HepG2 (cell line): Measurements from ENCODE around the gene FAM167B. TPM values are rescaled to one million over a fixed set of nuclear protein-coding genes. Genes with fewer than 3 reads are reported as not detected.

Experiments used
- FOXC1 ChIP-seq: sonication (generic); formaldehyde crosslinking; IDR thresholded peaks from 2 replicates; pipeline ENCODE4 v1.8.0; 2022; ENCODE audit warnings: mild to moderate bottlenecking, missing genetic modification reagents, borderline replicate concordance
- HDAC1 ChIP-seq: sonication (generic); formaldehyde crosslinking; IDR thresholded peaks from 2 replicates; pipeline ENCODE4 v1.5.1; 2020; ENCODE audit warnings: mild to moderate bottlenecking, missing genetic modification reagents
- KAT7 ChIP-seq: IDR thresholded peaks from 2 replicates; pipeline ENCODE4 v1.6.1; 2018; ENCODE audit warnings: borderline replicate concordance, missing compliant biosample characterization
- KAT8 ChIP-seq: IDR thresholded peaks from 2 replicates; pipeline ENCODE4 v1.6.1; 2016; ENCODE audit warnings: missing genetic modification reagents, missing compliant biosample characterization
- RBAK ChIP-seq: sonication (generic); formaldehyde crosslinking; IDR thresholded peaks from 2 replicates; pipeline ENCODE4 v1.5.1; 2020; ENCODE audit warnings: mild to moderate bottlenecking, missing genetic modification reagents
- SKI ChIP-seq: fragments of 450-650 bp; IDR thresholded peaks from one replicate; pipeline ENCODE4 v1.6.1; 2018; ENCODE audit warnings: mild to moderate bottlenecking; ENCODE audit not compliant: partially characterized antibody
- SP2 ChIP-seq: sonication (generic); formaldehyde crosslinking; IDR thresholded peaks from 2 replicates; pipeline ENCODE4 v1.5.1; 2020; ENCODE audit warnings: mild to moderate bottlenecking, missing genetic modification reagents
- TOPORS ChIP-seq: sonication (generic); formaldehyde crosslinking; IDR thresholded peaks from 2 replicates; pipeline ENCODE4 v1.8.0; 2023; ENCODE audit warnings: mild to moderate bottlenecking, missing genetic modification reagents
- ZFP82 ChIP-seq: sonication (generic); formaldehyde crosslinking; IDR thresholded peaks from 2 replicates; pipeline ENCODE4 v1.5.1; 2020; ENCODE audit warnings: mild to moderate bottlenecking, missing genetic modification reagents, borderline replicate concordance
- ZNF350 ChIP-seq: sonication (generic); formaldehyde crosslinking; IDR thresholded peaks from 2 replicates; pipeline ENCODE4 v1.4.0; 2020; ENCODE audit warnings: mild to moderate bottlenecking, low read depth, missing genetic modification reagents, borderline replicate concordance
- ZNF781 ChIP-seq: sonication (generic); formaldehyde crosslinking; IDR thresholded peaks from 2 replicates; pipeline ENCODE4 v1.5.1; 2020; ENCODE audit warnings: borderline replicate concordance, mild to moderate bottlenecking, missing genetic modification reagents; ENCODE audit errors: not compliant biosample characterization
- ZNF792 ChIP-seq: IDR thresholded peaks from 2 replicates; pipeline ENCODE4 v1.6.1; 2016
- polyA plus RNA-seq, 8 experiments: library from polyadenylated mRNA; depleted of rRNA in 3 of 8; stranded (reverse) in 7 of 8; unstranded in 1 of 8; fragments of >200 nt; fragmentation: Illumina TruSeq in 4 of 8; extraction: Trizol in 4 of 8; gene quantifications; 2 replicates each; pipeline versions ENCODE4 v1.2.1 to v1.2.3, GENCODE V29; 2011 to 2016; ENCODE audit warnings: low read depth in 4 of 8, missing spikeins in 1 of 8, mixed read lengths in 1 of 8; ENCODE audit not compliant: insufficient read depth in 1 of 8
- total RNA-seq, 5 experiments: library from RNA; depleted of rRNA; stranded (reverse); fragments of >200 nt; fragmentation: Illumina TruSeq; extraction: Trizol; gene quantifications; 2 replicates each; pipeline ENCODE4 v1.2.3, GENCODE V29; 2016; ENCODE audit warnings: low read depth in 1 of 5
- TF ChIP-seq, protein P1 (sequence below): sonication (generic); formaldehyde crosslinking; IDR thresholded peaks from 2 replicates; pipeline ENCODE4 v1.4.0; 2020; ENCODE audit warnings: missing genetic modification reagents, mild to moderate bottlenecking, borderline replicate concordance
- TF ChIP-seq, protein P2 (sequence below): IDR thresholded peaks from 2 replicates; pipeline ENCODE4 v1.6.1; 2012; ENCODE audit warnings: inconsistent platforms
- TF ChIP-seq, protein P3 (sequence below): sonication (generic); formaldehyde crosslinking; IDR thresholded peaks from 2 replicates; pipeline ENCODE4 v1.5.0; 2020; ENCODE audit warnings: missing genetic modification reagents
- TF ChIP-seq, protein P4 (sequence below): sonication (generic); formaldehyde crosslinking; IDR thresholded peaks from 2 replicates; pipeline ENCODE4 v1.4.0; 2020; ENCODE audit warnings: missing genetic modification reagents
- TF ChIP-seq, protein P5 (sequence below): IDR thresholded peaks from 2 replicates; pipeline ENCODE4 v1.6.1; 2016; ENCODE audit warnings: low read depth, control low read depth
- TF ChIP-seq, protein P6 (sequence below): sonication (generic); formaldehyde crosslinking; IDR thresholded peaks from 2 replicates; pipeline ENCODE4 v1.4.0; 2020; ENCODE audit warnings: missing genetic modification reagents, mild to moderate bottlenecking, borderline replicate concordance

Gene FAM167B
- total and polyA plus RNA-seq, 2 of the 13 experiments (the other 11 are each of a cell fraction or from before 2014, with no cell fraction given): 0.15 to 0.70 TPM

DNA sequence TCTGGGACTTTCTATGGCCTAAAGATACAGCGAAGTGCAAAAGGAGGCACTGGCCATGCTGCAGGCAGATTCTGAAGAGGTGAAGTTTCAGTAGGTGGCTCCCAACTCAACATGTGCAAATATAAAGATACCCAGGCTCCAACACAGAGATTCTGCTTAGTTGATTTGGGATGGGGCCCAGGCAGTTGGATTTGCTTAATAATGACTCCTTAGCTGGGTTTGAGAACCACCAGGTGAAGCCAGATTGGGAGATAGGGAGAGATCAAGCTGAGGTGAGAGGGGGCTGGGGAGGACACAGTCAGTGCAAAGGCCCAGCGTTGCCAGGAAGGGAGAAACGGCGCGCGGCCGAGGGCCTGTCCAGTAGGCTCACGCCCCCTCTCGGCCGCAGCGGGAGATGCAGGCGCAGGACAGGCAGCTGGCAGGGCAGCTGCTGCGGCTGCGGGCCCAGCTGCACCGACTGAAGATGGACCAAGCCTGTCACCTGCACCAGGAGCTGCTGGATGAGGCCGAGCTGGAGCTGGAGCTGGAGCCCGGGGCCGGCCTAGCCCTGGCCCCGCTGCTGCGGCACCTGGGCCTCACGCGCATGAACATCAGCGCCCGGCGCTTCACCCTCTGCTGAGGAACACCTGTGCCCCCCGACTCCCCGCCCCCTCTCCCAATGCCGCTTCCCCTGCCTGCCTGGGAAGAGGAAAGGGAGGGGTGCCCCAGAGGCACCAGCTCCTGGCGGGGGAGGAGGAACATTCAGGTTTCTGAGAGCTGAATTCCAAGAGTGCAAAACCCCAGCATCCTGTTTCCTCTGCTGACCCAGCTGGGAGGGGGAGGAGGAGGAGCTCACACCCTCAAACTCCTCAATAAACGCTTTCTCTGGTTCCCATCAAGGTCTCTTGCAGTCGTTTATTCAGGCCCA, 1.2 kb downstream of the FAM167B start (continued):
- TF ChIP-seq, protein P1, sequence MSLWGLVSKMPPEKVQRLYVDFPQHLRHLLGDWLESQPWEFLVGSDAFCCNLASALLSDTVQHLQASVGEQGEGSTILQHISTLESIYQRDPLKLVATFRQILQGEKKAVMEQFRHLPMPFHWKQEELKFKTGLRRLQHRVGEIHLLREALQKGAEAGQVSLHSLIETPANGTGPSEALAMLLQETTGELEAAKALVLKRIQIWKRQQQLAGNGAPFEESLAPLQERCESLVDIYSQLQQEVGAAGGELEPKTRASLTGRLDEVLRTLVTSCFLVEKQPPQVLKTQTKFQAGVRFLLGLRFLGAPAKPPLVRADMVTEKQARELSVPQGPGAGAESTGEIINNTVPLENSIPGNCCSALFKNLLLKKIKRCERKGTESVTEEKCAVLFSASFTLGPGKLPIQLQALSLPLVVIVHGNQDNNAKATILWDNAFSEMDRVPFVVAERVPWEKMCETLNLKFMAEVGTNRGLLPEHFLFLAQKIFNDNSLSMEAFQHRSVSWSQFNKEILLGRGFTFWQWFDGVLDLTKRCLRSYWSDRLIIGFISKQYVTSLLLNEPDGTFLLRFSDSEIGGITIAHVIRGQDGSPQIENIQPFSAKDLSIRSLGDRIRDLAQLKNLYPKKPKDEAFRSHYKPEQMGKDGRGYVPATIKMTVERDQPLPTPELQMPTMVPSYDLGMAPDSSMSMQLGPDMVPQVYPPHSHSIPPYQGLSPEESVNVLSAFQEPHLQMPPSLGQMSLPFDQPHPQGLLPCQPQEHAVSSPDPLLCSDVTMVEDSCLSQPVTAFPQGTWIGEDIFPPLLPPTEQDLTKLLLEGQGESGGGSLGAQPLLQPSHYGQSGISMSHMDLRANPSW (CRISPR knock-in tag): no peak
- TF ChIP-seq, protein P2, sequence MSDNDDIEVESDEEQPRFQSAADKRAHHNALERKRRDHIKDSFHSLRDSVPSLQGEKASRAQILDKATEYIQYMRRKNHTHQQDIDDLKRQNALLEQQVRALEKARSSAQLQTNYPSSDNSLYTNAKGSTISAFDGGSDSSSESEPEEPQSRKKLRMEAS: peak; percentile 69
- no peak for TF ChIP-seq TOPORS (CRISPR knock-in tag)
- 0 out of 2 replicates have a peak, but pooled peaks have one; percentile 47 for TF ChIP-seq ZNF792 (CRISPR knock-in tag)
- TF ChIP-seq, protein P3, sequence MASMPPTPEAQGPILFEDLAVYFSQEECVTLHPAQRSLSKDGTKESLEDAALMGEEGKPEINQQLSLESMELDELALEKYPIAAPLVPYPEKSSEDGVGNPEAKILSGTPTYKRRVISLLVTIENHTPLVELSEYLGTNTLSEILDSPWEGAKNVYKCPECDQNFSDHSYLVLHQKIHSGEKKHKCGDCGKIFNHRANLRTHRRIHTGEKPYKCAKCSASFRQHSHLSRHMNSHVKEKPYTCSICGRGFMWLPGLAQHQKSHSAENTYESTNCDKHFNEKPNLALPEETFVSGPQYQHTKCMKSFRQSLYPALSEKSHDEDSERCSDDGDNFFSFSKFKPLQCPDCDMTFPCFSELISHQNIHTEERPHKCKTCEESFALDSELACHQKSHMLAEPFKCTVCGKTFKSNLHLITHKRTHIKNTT (CRISPR knock-in tag): no peak
- peak; percentile 22 for TF ChIP-seq SKI
- peak; percentile 55 for TF ChIP-seq KAT8
- TF ChIP-seq, protein P4, sequence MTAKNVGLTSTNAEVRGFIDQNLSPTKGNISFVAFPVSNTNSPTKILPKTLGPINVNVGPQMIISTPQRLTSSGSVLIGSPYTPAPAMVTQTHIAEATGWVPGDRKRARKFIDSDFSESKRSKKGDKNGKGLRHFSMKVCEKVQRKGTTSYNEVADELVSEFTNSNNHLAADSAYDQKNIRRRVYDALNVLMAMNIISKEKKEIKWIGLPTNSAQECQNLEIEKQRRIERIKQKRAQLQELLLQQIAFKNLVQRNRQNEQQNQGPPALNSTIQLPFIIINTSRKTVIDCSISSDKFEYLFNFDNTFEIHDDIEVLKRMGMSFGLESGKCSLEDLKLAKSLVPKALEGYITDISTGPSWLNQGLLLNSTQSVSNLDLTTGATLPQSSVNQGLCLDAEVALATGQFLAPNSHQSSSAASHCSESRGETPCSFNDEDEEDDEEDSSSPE (CRISPR knock-in tag): peak; percentile 59; the same call in 1 of the 2 replicates
- 0 out of 2 replicates have a peak, but pooled peaks have one; percentile 31 for TF ChIP-seq RBAK (CRISPR knock-in tag)
- no peak for TF ChIP-seq ZNF781
- TF ChIP-seq ZFP82: no peak
- TF ChIP-seq HDAC1 (CRISPR knock-in tag): peak; percentile 56
- TF ChIP-seq, protein P5, sequence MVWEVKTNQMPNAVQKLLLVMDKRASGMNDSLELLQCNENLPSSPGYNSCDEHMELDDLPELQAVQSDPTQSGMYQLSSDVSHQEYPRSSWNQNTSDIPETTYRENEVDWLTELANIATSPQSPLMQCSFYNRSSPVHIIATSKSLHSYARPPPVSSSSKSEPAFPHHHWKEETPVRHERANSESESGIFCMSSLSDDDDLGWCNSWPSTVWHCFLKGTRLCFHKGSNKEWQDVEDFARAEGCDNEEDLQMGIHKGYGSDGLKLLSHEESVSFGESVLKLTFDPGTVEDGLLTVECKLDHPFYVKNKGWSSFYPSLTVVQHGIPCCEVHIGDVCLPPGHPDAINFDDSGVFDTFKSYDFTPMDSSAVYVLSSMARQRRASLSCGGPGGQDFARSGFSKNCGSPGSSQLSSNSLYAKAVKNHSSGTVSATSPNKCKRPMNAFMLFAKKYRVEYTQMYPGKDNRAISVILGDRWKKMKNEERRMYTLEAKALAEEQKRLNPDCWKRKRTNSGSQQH (CRISPR knock-in tag): peak; percentile 80; the same call in 1 of the 2 replicates
- TF ChIP-seq SP2 (CRISPR knock-in tag): no peak
- TF ChIP-seq ZNF350: peak; percentile 55; the same call in 1 of the 2 replicates
- TF ChIP-seq, protein P6, sequence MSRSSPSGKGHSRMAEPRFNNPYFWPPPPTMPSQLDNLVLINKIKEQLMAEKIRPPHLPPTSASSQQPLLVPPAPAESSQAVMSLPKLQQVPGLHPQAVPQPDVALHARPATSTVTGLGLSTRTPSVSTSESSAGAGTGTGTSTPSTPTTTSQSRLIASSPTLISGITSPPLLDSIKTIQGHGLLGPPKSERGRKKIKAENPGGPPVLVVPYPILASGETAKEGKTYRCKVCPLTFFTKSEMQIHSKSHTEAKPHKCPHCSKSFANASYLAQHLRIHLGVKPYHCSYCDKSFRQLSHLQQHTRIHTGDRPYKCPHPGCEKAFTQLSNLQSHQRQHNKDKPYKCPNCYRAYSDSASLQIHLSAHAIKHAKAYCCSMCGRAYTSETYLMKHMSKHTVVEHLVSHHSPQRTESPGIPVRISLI (CRISPR knock-in tag): no peak; the same call in 1 of the 2 replicates
- no peak for TF ChIP-seq KAT7 (CRISPR knock-in tag)
- TF ChIP-seq FOXC1 (CRISPR knock-in tag): no peak; the same call in 1 of the 2 replicates
